Suppressor macrophage (primary cell): ENCODE measurements around the gene LEMD2.

ENCODE experiments used
- DNase-seq, 4 experiments: peaks; one replicate each; pipeline ENCODE4 v3.0.0-alpha.2; 2020 to 2022

The LEMD2 gene

DNA sequence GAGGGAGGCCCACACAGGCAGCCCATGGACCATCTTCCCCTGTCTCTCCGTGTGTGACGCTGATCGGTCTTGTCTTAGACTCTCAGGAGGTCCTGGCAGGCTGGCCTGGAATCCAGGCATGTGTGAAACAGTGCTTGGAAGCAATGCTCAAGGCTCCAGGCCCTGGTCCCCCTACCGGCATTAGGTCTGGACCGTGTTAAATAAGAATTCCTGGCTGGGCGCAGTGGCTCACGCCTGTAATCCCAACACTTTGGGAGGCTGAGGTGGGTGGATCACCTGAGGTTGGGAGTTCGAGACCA is 55.3 kb downstream of the LEMD2 start:
- DNase-seq: no peak

GRCh38 chr6:33732817-33733708 is 55.9 kb downstream of the LEMD2 start:
- DNase-seq: no peak

DNA sequence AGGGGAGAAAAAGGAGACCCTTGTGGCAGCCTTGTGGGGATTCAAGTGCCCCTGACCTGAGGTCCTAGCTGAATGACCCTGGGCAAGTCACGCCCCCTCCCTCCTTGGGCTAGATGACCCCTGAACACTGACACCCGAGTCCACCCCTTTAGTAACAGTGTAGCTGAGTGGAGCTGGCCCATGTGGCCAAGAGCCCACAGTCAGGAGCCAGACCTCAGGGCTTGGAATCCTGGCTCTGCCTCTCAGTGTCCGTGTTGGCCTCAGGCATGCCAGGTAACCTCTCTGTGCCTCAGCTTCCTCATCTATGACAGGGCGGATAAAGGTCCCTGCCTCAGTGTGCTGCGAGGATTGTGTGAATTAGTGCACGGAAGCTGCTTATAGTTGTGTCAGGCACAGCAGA is 56.5 kb downstream of the LEMD2 start:
- no peak for DNase-seq

- DNase-seq: no peak
Observed at GRCh38 chr6:33731751-33732282, 57.1 kb downstream of the LEMD2 start.

- DNase-seq: no peak
Observed at GRCh38 chr6:33731035-33731434, 57.9 kb downstream of the LEMD2 start.

- no peak for DNase-seq
Observed at GRCh38 chr6:33730611-33731010, 58.3 kb downstream of the LEMD2 start.

DNA sequence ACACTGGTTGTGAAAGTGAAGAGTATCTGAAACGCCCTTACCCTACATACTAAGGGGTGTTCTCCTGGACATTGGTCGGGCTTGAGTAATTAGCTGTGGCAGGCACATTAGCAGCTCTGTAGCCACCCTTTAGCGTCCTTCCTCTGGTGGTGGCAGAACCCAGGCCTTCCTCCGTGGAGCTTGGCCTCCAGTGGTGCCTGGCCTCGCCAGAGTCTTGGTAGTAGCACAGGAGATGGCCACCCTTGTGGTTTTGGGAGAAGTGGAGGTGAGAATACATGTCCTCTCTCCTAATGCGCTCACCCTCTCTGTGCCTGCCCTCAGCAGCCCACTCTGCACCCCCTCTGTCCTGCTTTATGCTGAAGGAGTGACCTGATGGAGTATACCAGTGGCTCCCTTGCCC is 59.9 kb downstream of the LEMD2 start:
- DNase-seq: no peak

- no peak for DNase-seq
Observed at GRCh38 chr6:33728438-33728837, 60.5 kb downstream of the LEMD2 start.

DNA sequence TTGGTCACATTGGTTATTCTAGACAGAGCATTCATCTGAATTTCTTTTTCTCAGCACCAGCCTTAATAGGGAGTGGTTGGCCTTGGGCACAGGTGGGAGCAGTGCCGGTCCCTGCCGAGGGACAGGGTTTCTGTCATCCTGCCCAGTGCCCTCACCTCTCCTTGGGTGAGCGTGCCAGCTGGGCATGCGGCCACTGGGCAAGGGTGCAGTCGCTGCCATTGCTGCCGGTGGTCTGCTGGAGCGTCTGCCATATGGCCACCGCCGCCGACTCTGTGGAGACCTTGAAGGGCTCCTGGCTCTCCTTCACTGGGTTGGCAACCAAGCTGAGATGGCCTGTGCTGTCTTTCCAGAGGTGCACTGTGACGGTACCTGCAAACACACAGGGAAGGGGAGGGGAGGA is 61.0 kb downstream of the LEMD2 start:
- DNase-seq: no peak

GRCh38 chr6:33727126-33727525 is 61.8 kb downstream of the LEMD2 start:
- DNase-seq: no peak

DNA sequence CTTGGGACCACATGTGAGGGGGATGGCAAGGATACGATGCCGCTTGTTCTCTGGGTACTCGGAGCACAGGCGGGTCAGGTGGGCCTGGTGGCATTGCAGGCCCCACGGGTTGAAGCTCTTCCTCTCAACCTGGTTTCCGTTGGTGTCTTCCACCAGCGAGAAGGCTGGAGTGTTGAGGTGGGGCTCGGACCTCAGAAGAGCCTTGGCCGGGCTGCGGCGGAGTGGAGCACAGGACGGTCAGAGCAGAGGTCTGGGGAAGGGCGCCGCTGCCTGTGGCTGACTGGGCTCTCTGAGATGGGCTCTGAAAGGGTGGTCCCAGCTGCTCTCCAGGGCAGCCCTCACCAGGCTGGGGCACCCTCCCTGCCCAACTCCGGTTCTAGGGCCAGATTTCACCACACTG is 62.2 kb downstream of the LEMD2 start:
- no peak for DNase-seq

GRCh38 chr6:33725891-33726673 is 62.8 kb downstream of the LEMD2 start:
- no peak for DNase-seq

- no peak for DNase-seq
Observed at GRCh38 chr6:33725222-33725621, 63.7 kb downstream of the LEMD2 start.

GRCh38 chr6:33724102-33725023 is 64.6 kb downstream of the LEMD2 start:
- no peak for DNase-seq

GRCh38 chr6:33723371-33724085 is 65.4 kb downstream of the LEMD2 start:
- DNase-seq: no peak

DNA sequence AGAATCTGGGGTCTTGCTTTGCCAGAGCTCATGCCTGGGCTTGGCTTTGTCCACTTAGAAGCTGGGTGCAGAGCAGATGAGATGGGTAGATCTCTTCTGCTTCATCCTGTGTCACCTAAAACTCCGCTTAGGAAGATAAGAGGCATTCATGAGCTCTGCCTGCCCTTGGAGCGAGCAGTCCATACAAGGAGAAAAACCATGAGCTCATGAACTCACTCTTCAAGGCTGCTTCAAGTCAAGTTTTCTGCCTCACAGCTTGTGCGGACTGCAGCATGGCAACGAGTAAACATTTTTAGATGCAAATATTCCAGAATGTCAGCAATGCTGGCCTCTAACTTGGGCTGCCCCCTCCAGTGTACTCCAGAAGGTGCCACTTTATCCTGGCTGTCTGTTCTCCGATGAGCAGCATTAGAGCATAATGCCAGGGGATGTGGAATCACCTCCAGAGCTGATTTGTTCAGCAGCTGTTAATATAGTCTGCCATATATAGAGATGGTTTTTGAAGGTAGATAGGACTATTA is 66.8 kb downstream of the LEMD2 start:
- DNase-seq: no peak

GRCh38 chr6:33721508-33721907 is 67.4 kb downstream of the LEMD2 start:
- DNase-seq: no peak
